DMS153 treated with DMSO at 0.1 percent for 48 hours (cell line): ENCODE data around the gene PDX1.

Experiments
- DNase-seq: peaks from one replicate; lab custom pipeline; 2025; ENCODE audit not compliant: unreplicated experiment; lab: John Stamatoyannopoulos, UW

PDX1 gene

GRCh38 chr13:27969082-27969865, 49.5 kb downstream of the PDX1 start, which contains the start of gene CDX2:
Gene CDX2, minus strand, starts transcription at chr13:27969315. Its CDS starts 309 bp downstream, at chr13:27969006.
- no peak for DNase-seq

GRCh38 chr13:27969866-27970229, 50.0 kb downstream of the PDX1 start:
- DNase-seq, result no peak

GRCh38 chr13:27970382-27971235, 50.8 kb downstream of the PDX1 start:
- no peak for DNase-seq

- DNase-seq, result no peak
Observed at GRCh38 chr13:27971236-27971645, 51.4 kb downstream of the PDX1 start.

GRCh38 chr13:27971776-27972477, 52.1 kb downstream of the PDX1 start:
- no peak for DNase-seq

- DNase-seq, result no peak
Observed at GRCh38 chr13:27972478-27972820, 52.6 kb downstream of the PDX1 start.

GRCh38 chr13:27973291-27973690, 53.5 kb downstream of the PDX1 start:
- no peak for DNase-seq

- no peak for DNase-seq
Observed at GRCh38 chr13:27973961-27974662, 54.3 kb downstream of the PDX1 start.
